Measurements from ENCODE around the gene CSMD2.

CSMD2 gene

GRCh38 chr1:33572387-33572786 lies 592.6 kb downstream of the CSMD2 start:
- no peak for ATAC-seq (ENCODE audit: insufficient read depth, low read depth)
- Histone ChIP-seq H3K79me2 (ENCODE audit: insufficient read depth, low read length) (no peaks in the 10 kb centered on the region), H3K9me3 (ENCODE audit: insufficient read depth, low read length, severe bottlenecking) (no peaks in the 10 kb centered on the region), H3K9ac (ENCODE audit: low read depth, low read length) (no peak overlapping the region), H3K27ac (ENCODE audit: low read length) (no peak overlapping the region), H3K27me3 (ENCODE audit: insufficient read depth, low read length, poor library complexity) (peaks cover 9% of the 10 kb centered on the region), H3K36me3 (ENCODE audit: insufficient read depth, low read length) (no peaks in the 10 kb centered on the region), H4K20me1 (ENCODE audit: insufficient read depth, low read length) (no peaks in the 10 kb centered on the region), H3K4me2 (ENCODE audit: insufficient read depth, low read length) (no peak overlapping the region), H3K4me3 (ENCODE audit: low read depth in 1 of 2, low read length in 2 of 2) (no peak overlapping the region), H2AFZ (ENCODE audit: low read depth, low read length) (no peak overlapping the region), H3K4me1 (ENCODE audit: insufficient read depth, low read length) (no peaks in the 10 kb centered on the region)
- no peak for TF ChIP-seq EZH2 (IDR thresholded peaks at IDR 0.05; ENCODE audit: borderline replicate concordance, low read depth, low read length, severe bottlenecking)
- TF ChIP-seq, protein P1, sequence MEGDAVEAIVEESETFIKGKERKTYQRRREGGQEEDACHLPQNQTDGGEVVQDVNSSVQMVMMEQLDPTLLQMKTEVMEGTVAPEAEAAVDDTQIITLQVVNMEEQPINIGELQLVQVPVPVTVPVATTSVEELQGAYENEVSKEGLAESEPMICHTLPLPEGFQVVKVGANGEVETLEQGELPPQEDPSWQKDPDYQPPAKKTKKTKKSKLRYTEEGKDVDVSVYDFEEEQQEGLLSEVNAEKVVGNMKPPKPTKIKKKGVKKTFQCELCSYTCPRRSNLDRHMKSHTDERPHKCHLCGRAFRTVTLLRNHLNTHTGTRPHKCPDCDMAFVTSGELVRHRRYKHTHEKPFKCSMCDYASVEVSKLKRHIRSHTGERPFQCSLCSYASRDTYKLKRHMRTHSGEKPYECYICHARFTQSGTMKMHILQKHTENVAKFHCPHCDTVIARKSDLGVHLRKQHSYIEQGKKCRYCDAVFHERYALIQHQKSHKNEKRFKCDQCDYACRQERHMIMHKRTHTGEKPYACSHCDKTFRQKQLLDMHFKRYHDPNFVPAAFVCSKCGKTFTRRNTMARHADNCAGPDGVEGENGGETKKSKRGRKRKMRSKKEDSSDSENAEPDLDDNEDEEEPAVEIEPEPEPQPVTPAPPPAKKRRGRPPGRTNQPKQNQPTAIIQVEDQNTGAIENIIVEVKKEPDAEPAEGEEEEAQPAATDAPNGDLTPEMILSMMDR (IDR thresholded peaks at IDR 0.05; ENCODE audit: borderline replicate concordance, extremely low read depth, low read length, poor library complexity, severe bottlenecking), result no peak
- no peak for DNase-seq

- Histone ChIP-seq H3K9ac (ENCODE audit: low read depth, low read length) (no peak overlapping the region), H3K4me2 (ENCODE audit: insufficient read depth, low read length) (no peak overlapping the region), H3K36me3 (ENCODE audit: insufficient read depth, low read length) (no peaks in the 10 kb centered on the region), H3K79me2 (ENCODE audit: insufficient read depth, low read length) (no peaks in the 10 kb centered on the region), H3K4me3 (ENCODE audit: low read depth in 1 of 2, low read length in 2 of 2) (no peak overlapping the region), H3K27me3 (ENCODE audit: insufficient read depth, low read length, poor library complexity) (peaks cover 9% of the 10 kb centered on the region), H3K9me3 (ENCODE audit: insufficient read depth, low read length, severe bottlenecking) (no peaks in the 10 kb centered on the region), H3K27ac (ENCODE audit: low read length) (no peak overlapping the region), H4K20me1 (ENCODE audit: insufficient read depth, low read length) (no peaks in the 10 kb centered on the region), H3K4me1 (ENCODE audit: insufficient read depth, low read length) (no peaks in the 10 kb centered on the region), H2AFZ (ENCODE audit: low read depth, low read length) (no peak overlapping the region)
- ATAC-seq (ENCODE audit: insufficient read depth, low read depth), result no peak
- DNase-seq, result no peak
- TF ChIP-seq, protein P1 (IDR thresholded peaks at IDR 0.05; ENCODE audit: borderline replicate concordance, extremely low read depth, low read length, poor library complexity, severe bottlenecking), result no peak
- no peak for TF ChIP-seq EZH2 (IDR thresholded peaks at IDR 0.05; ENCODE audit: borderline replicate concordance, low read depth, low read length, severe bottlenecking)
Measured at GRCh38 chr1:33569331-33569730, 595.7 kb downstream of the CSMD2 start.

GRCh38 chr1:33563699-33564098 lies 601.3 kb downstream of the CSMD2 start:
- Histone ChIP-seq H3K4me3 (ENCODE audit: low read depth in 1 of 2, low read length in 2 of 2) (no peak overlapping the region), H2AFZ (ENCODE audit: low read depth, low read length) (no peak overlapping the region), H3K79me2 (ENCODE audit: insufficient read depth, low read length) (no peaks in the 10 kb centered on the region), H3K27ac (ENCODE audit: low read length) (no peak overlapping the region), H3K9ac (ENCODE audit: low read depth, low read length) (no peak overlapping the region), H3K9me3 (ENCODE audit: insufficient read depth, low read length, severe bottlenecking) (no peaks in the 10 kb centered on the region), H3K4me2 (ENCODE audit: insufficient read depth, low read length) (no peak overlapping the region), H3K4me1 (ENCODE audit: insufficient read depth, low read length) (no peaks in the 10 kb centered on the region), H3K36me3 (ENCODE audit: insufficient read depth, low read length) (no peaks in the 10 kb centered on the region), H4K20me1 (ENCODE audit: insufficient read depth, low read length) (peaks cover 4% of the 10 kb centered on the region; the same call in 1 of the 2 replicates), H3K27me3 (ENCODE audit: insufficient read depth, low read length, poor library complexity) (peaks cover 29% of the 10 kb centered on the region)
- ATAC-seq (ENCODE audit: insufficient read depth, low read depth) (no peak), DNase-seq (no peak)
- TF ChIP-seq, protein P1 (IDR thresholded peaks at IDR 0.05; ENCODE audit: borderline replicate concordance, extremely low read depth, low read length, poor library complexity, severe bottlenecking), result no peak
- no peak for TF ChIP-seq EZH2 (IDR thresholded peaks at IDR 0.05; ENCODE audit: borderline replicate concordance, low read depth, low read length, severe bottlenecking)

DNA sequence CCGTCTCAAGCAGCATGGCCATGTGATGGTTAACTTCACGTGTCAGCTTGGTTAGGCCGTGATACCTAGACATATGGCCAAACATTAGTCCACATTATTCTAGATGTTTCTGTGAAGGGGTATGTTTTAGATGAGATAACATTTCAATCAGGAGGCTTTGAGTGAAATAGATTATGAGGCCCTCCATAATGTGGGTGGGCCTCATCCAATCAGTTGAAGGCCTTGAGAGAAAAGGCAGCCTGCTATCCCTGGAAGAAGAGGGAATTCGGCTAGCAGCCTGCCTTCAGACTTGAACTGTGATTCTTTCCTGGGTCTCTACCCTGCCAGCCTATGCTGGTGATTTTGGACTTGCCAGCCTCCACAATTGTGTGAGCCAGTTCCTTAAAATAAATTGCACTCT lies 602.5 kb downstream of the CSMD2 start:
- Histone ChIP-seq H3K27ac (ENCODE audit: low read length) (no peak overlapping the region), H3K27me3 (ENCODE audit: insufficient read depth, low read length, poor library complexity) (peaks cover 27% of the 10 kb centered on the region), H3K9ac (ENCODE audit: low read depth, low read length) (no peak overlapping the region), H3K4me3 (ENCODE audit: low read depth in 1 of 2, low read length in 2 of 2) (no peak overlapping the region), H2AFZ (ENCODE audit: low read depth, low read length) (no peak overlapping the region), H3K4me2 (ENCODE audit: insufficient read depth, low read length) (no peak overlapping the region), H4K20me1 (ENCODE audit: insufficient read depth, low read length) (peaks cover 4% of the 10 kb centered on the region; the same call in 1 of the 2 replicates), H3K36me3 (ENCODE audit: insufficient read depth, low read length) (no peaks in the 10 kb centered on the region), H3K79me2 (ENCODE audit: insufficient read depth, low read length) (no peaks in the 10 kb centered on the region), H3K4me1 (ENCODE audit: insufficient read depth, low read length) (no peaks in the 10 kb centered on the region), H3K9me3 (ENCODE audit: insufficient read depth, low read length, severe bottlenecking) (no peaks in the 10 kb centered on the region)
- no peak for TF ChIP-seq EZH2 (IDR thresholded peaks at IDR 0.05; ENCODE audit: borderline replicate concordance, low read depth, low read length, severe bottlenecking)
- TF ChIP-seq, protein P1 (IDR thresholded peaks at IDR 0.05; ENCODE audit: borderline replicate concordance, extremely low read depth, low read length, poor library complexity, severe bottlenecking), result no peak
- no peak for DNase-seq
- no peak for ATAC-seq (ENCODE audit: insufficient read depth, low read depth)
